Neural progenitor cell (in vitro differentiated cells): ENCODE measurements around the gene MACROD2.

Experiments
- EZH2 ChIP-seq: fragments of 200-600 bp; sonication (generic); IDR thresholded peaks from 2 replicates; pipeline ENCODE4 v1.6.1; 2017; ENCODE audit warnings: antibody characterized with exemption, mild to moderate bottlenecking, moderate library complexity
- EZH2phosphoT487 ChIP-seq: fragments of 200-600 bp; sonication (generic); IDR thresholded peaks from 2 replicates; pipeline ENCODE4 v1.6.1; 2017; ENCODE audit warnings: antibody characterized with exemption
- TF ChIP-seq, protein P1 (sequence below): fragments of 200-600 bp; sonication (generic); IDR thresholded peaks from 2 replicates; pipeline ENCODE4 v1.5.1; 2017; ENCODE audit warnings: antibody characterized with exemption, mild to moderate bottlenecking

- TF ChIP-seq, protein P1, sequence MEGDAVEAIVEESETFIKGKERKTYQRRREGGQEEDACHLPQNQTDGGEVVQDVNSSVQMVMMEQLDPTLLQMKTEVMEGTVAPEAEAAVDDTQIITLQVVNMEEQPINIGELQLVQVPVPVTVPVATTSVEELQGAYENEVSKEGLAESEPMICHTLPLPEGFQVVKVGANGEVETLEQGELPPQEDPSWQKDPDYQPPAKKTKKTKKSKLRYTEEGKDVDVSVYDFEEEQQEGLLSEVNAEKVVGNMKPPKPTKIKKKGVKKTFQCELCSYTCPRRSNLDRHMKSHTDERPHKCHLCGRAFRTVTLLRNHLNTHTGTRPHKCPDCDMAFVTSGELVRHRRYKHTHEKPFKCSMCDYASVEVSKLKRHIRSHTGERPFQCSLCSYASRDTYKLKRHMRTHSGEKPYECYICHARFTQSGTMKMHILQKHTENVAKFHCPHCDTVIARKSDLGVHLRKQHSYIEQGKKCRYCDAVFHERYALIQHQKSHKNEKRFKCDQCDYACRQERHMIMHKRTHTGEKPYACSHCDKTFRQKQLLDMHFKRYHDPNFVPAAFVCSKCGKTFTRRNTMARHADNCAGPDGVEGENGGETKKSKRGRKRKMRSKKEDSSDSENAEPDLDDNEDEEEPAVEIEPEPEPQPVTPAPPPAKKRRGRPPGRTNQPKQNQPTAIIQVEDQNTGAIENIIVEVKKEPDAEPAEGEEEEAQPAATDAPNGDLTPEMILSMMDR, result no peak
- no peak for TF ChIP-seq EZH2
- no peak for TF ChIP-seq EZH2phosphoT487
Measured at GRCh38 chr20:14925300-14925699, 930.0 kb downstream of the MACROD2 start.
